GM12892 (cell line): Measurements from ENCODE around the gene RAB20.

Experiments
- POLR2A ChIP-seq: IDR thresholded peaks from 2 replicates; pipeline ENCODE4 v1.6.1; 2011; ENCODE audit warnings: low read depth, low read length, control low read depth
- POLR2AphosphoS5 ChIP-seq: IDR thresholded peaks from 2 replicates; pipeline ENCODE4 v1.6.1; 2011; ENCODE audit warnings: low read depth, low read length, control low read depth
- TAF1 ChIP-seq: IDR thresholded peaks from 2 replicates; pipeline ENCODE4 v1.6.1; 2011; ENCODE audit warnings: low read depth, mild to moderate bottlenecking, control low read depth, low read length, borderline replicate concordance

GRCh38 chr13:110571896-110572777 is 10.6 kb upstream of the RAB20 start:
- TF ChIP-seq TAF1 = no peak
- TF ChIP-seq POLR2A = no peak
- no peak for TF ChIP-seq POLR2AphosphoS5
